ENCODE data around the gene TEX48. TPM values are rescaled to one million over a fixed set of nuclear protein-coding genes. Genes with fewer than 3 reads are reported as not detected.

TEX48 gene
- polyA plus RNA-seq, 1 donor from 2014 or later = not detected

GRCh38 chr9:114706711-114707110 is 24.7 kb upstream of the TEX48 start:
- Histone ChIP-seq H3F3A (ENCODE audit: insufficient read depth, low read length, poor library complexity, severe bottlenecking) (no peaks in the 10 kb centered on the region), H3K27me3 (ENCODE audit: insufficient read depth, low read depth, low read length) (no peaks in the 10 kb centered on the region), H3K36me3 (ENCODE audit: insufficient read depth, low read length) (no peaks in the 10 kb centered on the region), H3K9me3 (ENCODE audit: low read length) (no peaks in the 10 kb centered on the region), H2AFZ (ENCODE audit: low read depth, low read length) (no peak overlapping the region), H3K9ac (ENCODE audit: low read length) (no peak overlapping the region), H3K27ac (ENCODE audit: low read length) (no peak overlapping the region), H4K20me1 (ENCODE audit: insufficient read depth) (no peaks in the 10 kb centered on the region), H3K4me3 (ENCODE audit: low read length) (no peak overlapping the region), H3K79me2 (replicated peaks; ENCODE audit: insufficient read depth, low read length) (no peaks in the 10 kb centered on the region), H3K9me2 (ENCODE audit: insufficient read depth, low read length) (no peaks in the 10 kb centered on the region), H3K4me2 (ENCODE audit: low read length) (no peak overlapping the region)
- TF ChIP-seq EP300 (conservative IDR thresholded peaks at IDR 0.05; ENCODE audit: poor library complexity, severe bottlenecking) (no peak), TAF1 (IDR thresholded peaks at IDR 0.05; ENCODE audit: low read depth) (no peak), MXI1 (conservative IDR thresholded peaks at IDR 0.05; ENCODE audit: poor library complexity, severe bottlenecking) (no peak), CTCF (IDR thresholded peaks at IDR 0.05; ENCODE audit: poor library complexity, severe bottlenecking) (no peak), REST (IDR thresholded peaks at IDR 0.05; ENCODE audit: borderline replicate concordance) (no peak), POLR2AphosphoS5 (IDR thresholded peaks at IDR 0.05) (no peak), RAD21 (conservative IDR thresholded peaks at IDR 0.05) (no peak), SMC3 (conservative IDR thresholded peaks at IDR 0.05; ENCODE audit: poor library complexity) (no peak), EZH2 (IDR thresholded peaks at IDR 0.05; ENCODE audit: borderline replicate concordance, insufficient read depth, low read length, poor library complexity, severe bottlenecking) (no peak)

- no peaks in the 10 kb centered on the region for H3K27me3 ChIP-seq (ENCODE audit: insufficient read depth, low read depth, low read length)
- H3F3A ChIP-seq (ENCODE audit: insufficient read depth, low read length, poor library complexity, severe bottlenecking) = no peaks in the 10 kb centered on the region
- no peak for TF ChIP-seq RAD21 (conservative IDR thresholded peaks at IDR 0.05)
- TF ChIP-seq POLR2AphosphoS5 (IDR thresholded peaks at IDR 0.05) = no peak
- TF ChIP-seq REST (IDR thresholded peaks at IDR 0.05; ENCODE audit: borderline replicate concordance) = no peak
- TF ChIP-seq SMC3 (conservative IDR thresholded peaks at IDR 0.05; ENCODE audit: poor library complexity) = no peak
- no peak for TF ChIP-seq TAF1 (IDR thresholded peaks at IDR 0.05; ENCODE audit: low read depth)
- no peak for TF ChIP-seq EZH2 (IDR thresholded peaks at IDR 0.05; ENCODE audit: borderline replicate concordance, insufficient read depth, low read length, poor library complexity, severe bottlenecking)
- no peak for TF ChIP-seq MXI1 (conservative IDR thresholded peaks at IDR 0.05; ENCODE audit: poor library complexity, severe bottlenecking)
- TF ChIP-seq EP300 (conservative IDR thresholded peaks at IDR 0.05; ENCODE audit: poor library complexity, severe bottlenecking) = no peak
- no peak for TF ChIP-seq CTCF (IDR thresholded peaks at IDR 0.05; ENCODE audit: poor library complexity, severe bottlenecking)
- no peak overlapping the region for H3K4me2 ChIP-seq (ENCODE audit: low read length)
- no peaks in the 10 kb centered on the region for H4K20me1 ChIP-seq (ENCODE audit: insufficient read depth)
- H3K36me3 ChIP-seq (ENCODE audit: insufficient read depth, low read length) = no peaks in the 10 kb centered on the region
- no peaks in the 10 kb centered on the region for H3K9me2 ChIP-seq (ENCODE audit: insufficient read depth, low read length)
- no peak overlapping the region for H3K9ac ChIP-seq (ENCODE audit: low read length)
- H3K4me3 ChIP-seq (ENCODE audit: low read length) = no peak overlapping the region
- H3K79me2 ChIP-seq (replicated peaks; ENCODE audit: insufficient read depth, low read length) = no peaks in the 10 kb centered on the region
- no peaks in the 10 kb centered on the region for H3K9me3 ChIP-seq (ENCODE audit: low read length)
- no peak overlapping the region for H2AFZ ChIP-seq (ENCODE audit: low read depth, low read length)
- no peak overlapping the region for H3K27ac ChIP-seq (ENCODE audit: low read length)
Observed at GRCh38 chr9:114701988-114702387, 20.0 kb upstream of the TEX48 start.
